ENCODE measurements around the gene MT3. TPM values are rescaled to one million over a fixed set of nuclear protein-coding genes. Genes with fewer than 3 reads are reported as not detected.

Gene MT3
- total and polyA plus RNA-seq, 2 of the 13 experiments (the other 11 are each of a cell fraction or from before 2014, with no cell fraction given), result not detected

DNA sequence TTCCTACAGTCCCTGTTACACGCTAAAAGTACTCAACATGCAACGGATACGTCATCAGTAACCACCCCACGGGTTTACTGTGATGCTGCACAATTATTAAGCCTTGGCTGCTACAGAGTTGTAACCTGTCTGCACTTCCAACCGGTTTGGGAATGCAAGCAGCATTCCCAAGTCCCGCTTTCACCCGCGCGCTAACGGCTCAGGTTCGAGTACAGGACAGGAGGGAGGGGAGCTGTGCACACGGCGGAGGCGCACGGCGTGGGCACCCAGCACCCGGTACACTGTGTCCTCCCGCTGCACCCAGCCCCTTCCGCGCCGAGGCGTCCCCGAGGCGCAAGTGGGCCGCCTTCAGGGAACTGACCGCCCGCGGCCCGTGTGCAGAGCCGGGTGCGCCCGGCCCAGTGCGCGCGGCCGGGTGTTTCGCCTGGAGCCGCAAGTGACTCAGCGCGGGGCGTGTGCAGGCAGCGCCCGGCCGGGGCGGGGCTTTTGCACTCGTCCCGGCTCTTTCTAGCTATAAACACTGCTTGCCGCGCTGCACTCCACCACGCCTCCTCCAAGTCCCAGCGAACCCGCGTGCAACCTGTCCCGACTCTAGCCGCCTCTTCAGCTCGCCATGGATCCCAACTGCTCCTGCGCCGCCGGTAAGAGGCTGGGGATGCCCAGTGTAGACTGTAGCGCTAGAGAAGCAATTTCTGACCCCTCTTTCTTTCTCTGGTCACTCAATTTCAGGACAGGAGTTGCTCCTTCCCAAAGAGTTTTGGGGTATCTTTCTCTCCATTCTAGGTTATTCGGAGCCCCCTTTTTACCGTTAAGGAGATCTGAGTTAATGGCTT lies 18.9 kb downstream of the MT3 start, which contains the start of gene MT2A:
TSS of gene MT2A (plus strand) at position 542 of the 833 bp plus-strand sequence. CDS start at position 614, 72 bp downstream.
- POLR2A ChIA-PET, result interaction anchor here (0.7 to 5.3 kb wide), 16 partner anchors 14 to 396 kb away, joined by 3 to 83 read pairs (median 4); partner anchors contain the start of genes HERPUD1, MT1E, MT1F and MT1X
- CTCF ChIA-PET (ENCODE audit: low intra/inter-chr PET ratio, low total read pairs), result no interaction called here
- Histone ChIP-seq H3K36me3 (replicated peaks in 1 of 2; ENCODE audit: control insufficient read depth in 1 of 2, insufficient read depth in 2 of 2, low read length in 2 of 2) (no peaks in the 10 kb centered on the region), H3K27me3 (ENCODE audit: control insufficient read depth in 1 of 2, insufficient read depth in 2 of 2, low read length in 2 of 2) (no peaks in the 10 kb centered on the region; a peak in 1 of 5 replicates), H2AFZ (ENCODE audit: low read length) (no peak within 1 kb of the TSS), H3K79me2 (ENCODE audit: insufficient read depth, low read length) (no peaks in the 10 kb centered on the region), H3K27ac (ENCODE audit: extremely low read length, insufficient read depth, low read length) (peak within 1 kb of the TSS; percentile 93), H3K4me1 (ENCODE audit: insufficient read depth, low read length) (peaks cover 72% of the 10 kb centered on the region), H3K4me2 (ENCODE audit: low read depth, low read length) (peak within 1 kb of the TSS; percentile 91), H3K9me3 (ENCODE audit: low read length) (no peaks in the 10 kb centered on the region), H4K20me1 (ENCODE audit: insufficient read depth, low read length) (no peaks in the 10 kb centered on the region), H3K4me3 (replicated peaks in 1 of 3; ENCODE audit: insufficient read depth in 1 of 3, low read depth in 2 of 3, low read length in 3 of 3) (peak within 1 kb of the TSS; percentile 75 to 84 (median 78)), H3K9ac (ENCODE audit: insufficient read depth, low read depth, low read length) (peak within 1 kb of the TSS; percentile 79)
- in situ Hi-C loops (cut with HindIII; ENCODE audit: extremely low pct_ligation_motif_present, low pct_unique_long_range_greater_than_20kb), result no loop called here
- intact Hi-C loops (cut with micrococcal nuclease; ENCODE audit: unreplicated experiment), result loop anchor here (2.0 to 10.0 kb wide), 3 partner anchors 19 to 257 kb away; partner anchors contain the start of genes MT1B, MT1F and SLC12A3
- FAIRE-seq (peak; percentile 26), ATAC-seq (peak; percentile 76), DNase-seq (ENCODE audit: low spot score) (peak; percentile 94)
- under 1% methylated on average over 34 of the region's 62 CpGs for WGBS (ENCODE audit: low lambda C conversion rate)
- no TSS peak for BruUV-seq (replicated peaks)
- TF ChIP-seq SUZ12 (IDR thresholded peaks at IDR 0.05; ENCODE audit: low read depth, low read length), result no peak
- TF ChIP-seq, protein P1, sequence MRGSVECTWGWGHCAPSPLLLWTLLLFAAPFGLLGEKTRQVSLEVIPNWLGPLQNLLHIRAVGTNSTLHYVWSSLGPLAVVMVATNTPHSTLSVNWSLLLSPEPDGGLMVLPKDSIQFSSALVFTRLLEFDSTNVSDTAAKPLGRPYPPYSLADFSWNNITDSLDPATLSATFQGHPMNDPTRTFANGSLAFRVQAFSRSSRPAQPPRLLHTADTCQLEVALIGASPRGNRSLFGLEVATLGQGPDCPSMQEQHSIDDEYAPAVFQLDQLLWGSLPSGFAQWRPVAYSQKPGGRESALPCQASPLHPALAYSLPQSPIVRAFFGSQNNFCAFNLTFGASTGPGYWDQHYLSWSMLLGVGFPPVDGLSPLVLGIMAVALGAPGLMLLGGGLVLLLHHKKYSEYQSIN (CRISPR knock-in tag; IDR thresholded peaks at IDR 0.05; ENCODE audit: borderline replicate concordance), result 0 out of 2 replicates have a peak, but pooled peaks have one; percentile 74
- TF ChIP-seq ZNF547 (CRISPR knock-in tag; IDR thresholded peaks at IDR 0.05), result peak; percentile 49; the same call in 1 of the 2 replicates
- peak; percentile 26; the same call in 1 of the 2 replicates for TF ChIP-seq KMT2B (CRISPR knock-in tag; IDR thresholded peaks at IDR 0.05)
- no peak; the same call in 1 of the 2 replicates for TF ChIP-seq IRX3 (CRISPR knock-in tag; IDR thresholded peaks at IDR 0.05; ENCODE audit: borderline replicate concordance, low read depth)
- TF ChIP-seq, protein P2, sequence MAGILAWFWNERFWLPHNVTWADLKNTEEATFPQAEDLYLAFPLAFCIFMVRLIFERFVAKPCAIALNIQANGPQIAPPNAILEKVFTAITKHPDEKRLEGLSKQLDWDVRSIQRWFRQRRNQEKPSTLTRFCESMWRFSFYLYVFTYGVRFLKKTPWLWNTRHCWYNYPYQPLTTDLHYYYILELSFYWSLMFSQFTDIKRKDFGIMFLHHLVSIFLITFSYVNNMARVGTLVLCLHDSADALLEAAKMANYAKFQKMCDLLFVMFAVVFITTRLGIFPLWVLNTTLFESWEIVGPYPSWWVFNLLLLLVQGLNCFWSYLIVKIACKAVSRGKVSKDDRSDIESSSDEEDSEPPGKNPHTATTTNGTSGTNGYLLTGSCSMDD (CRISPR knock-in tag; IDR thresholded peaks at IDR 0.05), result no peak; the same call in none of the 2 replicates
- TF ChIP-seq, protein P3, sequence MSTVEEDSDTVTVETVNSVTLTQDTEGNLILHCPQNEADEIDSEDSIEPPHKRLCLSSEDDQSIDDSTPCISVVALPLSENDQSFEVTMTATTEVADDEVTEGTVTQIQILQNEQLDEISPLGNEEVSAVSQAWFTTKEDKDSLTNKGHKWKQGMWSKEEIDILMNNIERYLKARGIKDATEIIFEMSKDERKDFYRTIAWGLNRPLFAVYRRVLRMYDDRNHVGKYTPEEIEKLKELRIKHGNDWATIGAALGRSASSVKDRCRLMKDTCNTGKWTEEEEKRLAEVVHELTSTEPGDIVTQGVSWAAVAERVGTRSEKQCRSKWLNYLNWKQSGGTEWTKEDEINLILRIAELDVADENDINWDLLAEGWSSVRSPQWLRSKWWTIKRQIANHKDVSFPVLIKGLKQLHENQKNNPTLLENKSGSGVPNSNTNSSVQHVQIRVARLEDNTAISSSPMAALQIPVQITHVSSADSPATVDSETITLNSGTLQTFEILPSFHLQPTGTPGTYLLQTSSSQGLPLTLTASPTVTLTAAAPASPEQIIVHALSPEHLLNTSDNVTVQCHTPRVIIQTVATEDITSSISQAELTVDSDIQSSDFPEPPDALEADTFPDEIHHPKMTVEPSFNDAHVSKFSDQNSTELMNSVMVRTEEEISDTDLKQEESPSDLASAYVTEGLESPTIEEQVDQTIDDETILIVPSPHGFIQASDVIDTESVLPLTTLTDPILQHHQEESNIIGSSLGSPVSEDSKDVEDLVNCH (CRISPR knock-in tag; IDR thresholded peaks at IDR 0.05), result no peak
- TF ChIP-seq ZNF337 (CRISPR knock-in tag; IDR thresholded peaks at IDR 0.05; ENCODE audit: borderline replicate concordance, low read depth), result peak; percentile 91; the same call in 1 of the 2 replicates
- TF ChIP-seq, protein P4, sequence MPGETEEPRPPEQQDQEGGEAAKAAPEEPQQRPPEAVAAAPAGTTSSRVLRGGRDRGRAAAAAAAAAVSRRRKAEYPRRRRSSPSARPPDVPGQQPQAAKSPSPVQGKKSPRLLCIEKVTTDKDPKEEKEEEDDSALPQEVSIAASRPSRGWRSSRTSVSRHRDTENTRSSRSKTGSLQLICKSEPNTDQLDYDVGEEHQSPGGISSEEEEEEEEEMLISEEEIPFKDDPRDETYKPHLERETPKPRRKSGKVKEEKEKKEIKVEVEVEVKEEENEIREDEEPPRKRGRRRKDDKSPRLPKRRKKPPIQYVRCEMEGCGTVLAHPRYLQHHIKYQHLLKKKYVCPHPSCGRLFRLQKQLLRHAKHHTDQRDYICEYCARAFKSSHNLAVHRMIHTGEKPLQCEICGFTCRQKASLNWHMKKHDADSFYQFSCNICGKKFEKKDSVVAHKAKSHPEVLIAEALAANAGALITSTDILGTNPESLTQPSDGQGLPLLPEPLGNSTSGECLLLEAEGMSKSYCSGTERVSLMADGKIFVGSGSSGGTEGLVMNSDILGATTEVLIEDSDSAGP (CRISPR knock-in tag; IDR thresholded peaks at IDR 0.05; ENCODE audit: borderline replicate concordance), result peak; percentile 95; the same call in 1 of the 2 replicates
- 0 out of 2 replicates have a peak, but pooled peaks have one; percentile 30 for TF ChIP-seq ZNF839 (CRISPR knock-in tag; IDR thresholded peaks at IDR 0.05; ENCODE audit: borderline replicate concordance)
- TF ChIP-seq GATAD2A (CRISPR knock-in tag; IDR thresholded peaks at IDR 0.05), result peak; percentile 59
- peak; percentile 83; the same call in 1 of the 2 replicates for TF ChIP-seq HOXA9 (CRISPR knock-in tag; IDR thresholded peaks at IDR 0.05; ENCODE audit: borderline replicate concordance)
- TF ChIP-seq ZNF33B (CRISPR knock-in tag; IDR thresholded peaks at IDR 0.05), result peak; percentile 73; the same call in 1 of the 2 replicates
- TF ChIP-seq SIN3A (IDR thresholded peaks at IDR 0.05; ENCODE audit: borderline replicate concordance, low read depth, low read length), result peak; percentile 93
- no peak for TF ChIP-seq ZNF10 (CRISPR knock-in tag; IDR thresholded peaks at IDR 0.05; ENCODE audit: borderline replicate concordance, low read depth)
- TF ChIP-seq SRSF9 (IDR thresholded peaks at IDR 0.05; ENCODE audit: borderline replicate concordance, insufficient read depth, low read depth, low read length, poor library complexity, severe bottlenecking), result no peak

All from HepG2 (cell line).